ENCODE results near the gene GJB3. TPM values are rescaled to one million over a fixed set of nuclear protein-coding genes. Genes with fewer than 3 reads are reported as not detected.

Gene GJB3
- total RNA-seq, 1 experiment from 2014 or later = 89.9 TPM

GRCh38 chr1:34747638-34747941 is 33.4 kb upstream of the GJB3 start:
- Histone ChIP-seq H2AFZ (ENCODE audit: low read length) (no peak overlapping the region), H3K9me3 (ENCODE audit: low read length) (no peaks in the 10 kb centered on the region), H3F3A (ENCODE audit: low read length, unreplicated experiment) (no peaks in the 10 kb centered on the region), H3K36me3 (ENCODE audit: low read depth, low read length) (no peaks in the 10 kb centered on the region), H3K9me2 (replicated peaks; ENCODE audit: low read length) (no peaks in the 10 kb centered on the region), H3K27me3 (ENCODE audit: low read length) (no peaks in the 10 kb centered on the region), H3K4me3 (ENCODE audit: low read length) (no peak overlapping the region), H3K9ac (ENCODE audit: low read length) (no peak overlapping the region), H3K79me2 (ENCODE audit: low read length) (no peaks in the 10 kb centered on the region), H4K20me1 (ENCODE audit: low read length) (no peaks in the 10 kb centered on the region), H3K27ac (ENCODE audit: low read length) (no peak overlapping the region), H3K4me2 (ENCODE audit: low read length) (no peak overlapping the region), H3K4me1 (ENCODE audit: insufficient read depth, low read length) (peaks cover under 1% of the 10 kb centered on the region; the same call in 1 of the 2 replicates)
- TF ChIP-seq EZH2 (IDR thresholded peaks at IDR 0.05; ENCODE audit: low read length, unreplicated experiment) (no peak), CTCF (conservative IDR thresholded peaks at IDR 0.05; ENCODE audit: low read depth, low read length) (no peak), EZH2phosphoT487 (IDR thresholded peaks at IDR 0.05; ENCODE audit: borderline replicate concordance, low read length) (no peak)
- no TSS peak for BruUV-seq (replicated peaks)
- ATAC-seq = no peak
- POLR2A ChIA-PET (ENCODE audit: unreplicated experiment) = no interaction called here
- CTCF ChIA-PET = no interaction called here
- intact Hi-C loops (cut with micrococcal nuclease) = no loop called here
- DNase-seq = no peak

GRCh38 chr1:34749992-34750391 is 31.0 kb upstream of the GJB3 start:
- Histone ChIP-seq H3K4me3 (ENCODE audit: low read length) (no peak overlapping the region), H3K27ac (ENCODE audit: low read length) (no peak overlapping the region), H3F3A (ENCODE audit: low read length, unreplicated experiment) (no peaks in the 10 kb centered on the region), H3K9ac (ENCODE audit: low read length) (no peak overlapping the region), H3K36me3 (ENCODE audit: low read depth, low read length) (no peaks in the 10 kb centered on the region), H3K4me1 (ENCODE audit: insufficient read depth, low read length) (peaks cover 21% of the 10 kb centered on the region), H3K27me3 (ENCODE audit: low read length) (no peaks in the 10 kb centered on the region), H3K79me2 (ENCODE audit: low read length) (no peaks in the 10 kb centered on the region), H3K9me3 (ENCODE audit: low read length) (no peaks in the 10 kb centered on the region), H3K4me2 (ENCODE audit: low read length) (no peak overlapping the region), H4K20me1 (ENCODE audit: low read length) (no peaks in the 10 kb centered on the region), H2AFZ (ENCODE audit: low read length) (no peak overlapping the region), H3K9me2 (replicated peaks; ENCODE audit: low read length) (no peaks in the 10 kb centered on the region)
- TF ChIP-seq CTCF (conservative IDR thresholded peaks at IDR 0.05; ENCODE audit: low read depth, low read length) = no peak
- TF ChIP-seq EZH2phosphoT487 (IDR thresholded peaks at IDR 0.05; ENCODE audit: borderline replicate concordance, low read length) = no peak
- TF ChIP-seq EZH2 (IDR thresholded peaks at IDR 0.05; ENCODE audit: low read length, unreplicated experiment) = no peak
- ChIA-PET POLR2A (ENCODE audit: unreplicated experiment) (no interaction called here), CTCF (no interaction called here)
- ATAC-seq = no peak
- no peak for DNase-seq
- no TSS peak for BruUV-seq (replicated peaks)
- intact Hi-C loops (cut with micrococcal nuclease) = no loop called here

DNA sequence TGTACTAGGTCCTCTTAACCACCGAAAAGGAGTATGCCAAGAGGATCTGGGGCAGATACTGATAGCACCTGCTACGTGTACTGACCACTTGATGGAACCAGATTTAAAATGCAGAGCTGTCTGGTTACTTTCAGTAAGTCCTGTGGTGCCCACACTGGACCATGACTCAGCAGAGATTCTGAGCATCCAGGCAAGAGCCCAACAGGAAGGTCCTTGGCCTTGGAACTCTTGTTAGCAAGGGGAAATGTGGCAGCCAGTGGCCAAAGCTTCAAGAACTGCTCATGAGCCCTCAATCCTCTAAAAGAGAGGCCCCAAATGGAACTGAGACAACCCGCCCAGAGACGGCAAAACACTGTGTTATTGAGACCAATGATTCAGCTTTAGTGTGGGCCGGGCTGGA is 30.4 kb upstream of the GJB3 start:
- H3K9ac ChIP-seq (ENCODE audit: low read length) = no peak overlapping the region
- TF ChIP-seq EZH2 (IDR thresholded peaks at IDR 0.05; ENCODE audit: low read length, unreplicated experiment) (no peak), EZH2phosphoT487 (IDR thresholded peaks at IDR 0.05; ENCODE audit: borderline replicate concordance, low read length) (no peak), CTCF (conservative IDR thresholded peaks at IDR 0.05; ENCODE audit: low read depth, low read length) (no peak)
- no peaks in the 10 kb centered on the region for H3K27me3 ChIP-seq (ENCODE audit: low read length)
- DNase-seq (no peak), ATAC-seq (no peak)
- no peaks in the 10 kb centered on the region for H3K9me3 ChIP-seq (ENCODE audit: low read length)
- H3K9me2 ChIP-seq (replicated peaks; ENCODE audit: low read length) = no peaks in the 10 kb centered on the region
- H3K36me3 ChIP-seq (ENCODE audit: low read depth, low read length) = no peaks in the 10 kb centered on the region
- no peak overlapping the region for H3K4me2 ChIP-seq (ENCODE audit: low read length)
- intact Hi-C loops (cut with micrococcal nuclease) = no loop called here
- ChIA-PET CTCF (no interaction called here), POLR2A (ENCODE audit: unreplicated experiment) (no interaction called here)
- no peak overlapping the region for H3K27ac ChIP-seq (ENCODE audit: low read length)
- no TSS peak for BruUV-seq (replicated peaks)
- H3K79me2 ChIP-seq (ENCODE audit: low read length) = no peaks in the 10 kb centered on the region
- no peak overlapping the region for H3K4me3 ChIP-seq (ENCODE audit: low read length)
- no peaks in the 10 kb centered on the region for H4K20me1 ChIP-seq (ENCODE audit: low read length)
- H3K4me1 ChIP-seq (ENCODE audit: insufficient read depth, low read length) = peaks cover 28% of the 10 kb centered on the region
- no peak overlapping the region for H2AFZ ChIP-seq (ENCODE audit: low read length)
- H3F3A ChIP-seq (ENCODE audit: low read length, unreplicated experiment) = no peaks in the 10 kb centered on the region

All from PC-3 (cell line).